Measurements from ENCODE around the gene BCAT1.

Gene BCAT1

GRCh38 chr12:24898606-24899005 is 50.3 kb downstream of the BCAT1 start:
- TF ChIP-seq CTCF (IDR thresholded peaks at IDR 0.05), result no peak
- Histone ChIP-seq H3K27ac (no peak overlapping the region), H3K4me3 (no peak overlapping the region)
- no peak for DNase-seq (ENCODE audit: low spot score)

- no peak overlapping the region for H3K27ac ChIP-seq
These were observed 50.7 kb downstream of the BCAT1 start for GRCh38 chr12:24898185-24898584.

GRCh38 chr12:24896171-24896570 is 52.7 kb downstream of the BCAT1 start:
- Histone ChIP-seq H3K27ac (peak overlapping the region in 1 of 2 donors; percentile 5), H3K4me3 (no peak overlapping the region)
- TF ChIP-seq CTCF (IDR thresholded peaks at IDR 0.05), result no peak
- DNase-seq (ENCODE audit: low spot score), result no peak

More at GRCh38 chr12:24898185-24898584, 50.7 kb downstream of the BCAT1 start:
- TF ChIP-seq CTCF (IDR thresholded peaks at IDR 0.05), result no peak
- DNase-seq (ENCODE audit: low spot score), result no peak
- no peak overlapping the region for H3K4me3 ChIP-seq

GRCh38 chr12:24895612-24896011 is 53.3 kb downstream of the BCAT1 start:
- TF ChIP-seq CTCF (IDR thresholded peaks at IDR 0.05), result no peak
- no peak for DNase-seq (ENCODE audit: low spot score)
- no peak overlapping the region for H3K27ac ChIP-seq
- H3K4me3 ChIP-seq, result no peak overlapping the region

- H3K4me3 ChIP-seq, result no peak overlapping the region
- no peak for DNase-seq (ENCODE audit: low spot score)
- TF ChIP-seq CTCF (IDR thresholded peaks at IDR 0.05), result no peak
- no peak overlapping the region for H3K27ac ChIP-seq
These were observed 54.0 kb downstream of the BCAT1 start for GRCh38 chr12:24894879-24895278.

GRCh38 chr12:24890048-24890803 is 58.7 kb downstream of the BCAT1 start:
- Histone ChIP-seq H3K4me3 (no peak overlapping the region), H3K27ac (no peak overlapping the region)
- no peak for TF ChIP-seq CTCF (IDR thresholded peaks at IDR 0.05)
- DNase-seq (ENCODE audit: low spot score), result no peak

GRCh38 chr12:24889411-24889810 is 59.5 kb downstream of the BCAT1 start:
- no peak for TF ChIP-seq CTCF (IDR thresholded peaks at IDR 0.05)
- DNase-seq (ENCODE audit: low spot score), result no peak

More at GRCh38 chr12:24889411-24889810, 59.5 kb downstream of the BCAT1 start:
- Histone ChIP-seq H3K4me3 (no peak overlapping the region), H3K27ac (no peak overlapping the region)
